T-helper 1 cell treated with Interleukin-12 subunit alpha and Interleukin-12 subunit beta and Interleukin-4 antibody, amounts not matched to agents 30 μg/mL and 1 μg/mL, for 36 hours (primary cell): ENCODE measurements around the gene OMD.

Experiments
- H3K27ac Mint-ChIP-seq: one replicate; pipeline ENCODE4 v1.8.0; 2021; ENCODE audit warnings: mild to moderate bottlenecking, mixed read lengths
- H3K27me3 Mint-ChIP-seq: one replicate; pipeline ENCODE4 v1.8.0; 2021; ENCODE audit warnings: low read depth, mixed read lengths
- H3K36me3 Mint-ChIP-seq: one replicate; pipeline ENCODE4 v1.8.0; 2021; ENCODE audit warnings: low read depth, mixed read lengths
- H3K4me1 Mint-ChIP-seq: one replicate; pipeline ENCODE4 v1.8.0; 2021; ENCODE audit warnings: low read depth, mixed read lengths
- H3K4me3 Mint-ChIP-seq: one replicate; pipeline ENCODE4 v1.8.0; 2021; ENCODE audit warnings: mild to moderate bottlenecking, moderate library complexity, mixed read lengths
- H3K9me3 Mint-ChIP-seq: one replicate; pipeline ENCODE4 v1.8.0; 2021; ENCODE audit warnings: mixed read lengths

The OMD gene

DNA sequence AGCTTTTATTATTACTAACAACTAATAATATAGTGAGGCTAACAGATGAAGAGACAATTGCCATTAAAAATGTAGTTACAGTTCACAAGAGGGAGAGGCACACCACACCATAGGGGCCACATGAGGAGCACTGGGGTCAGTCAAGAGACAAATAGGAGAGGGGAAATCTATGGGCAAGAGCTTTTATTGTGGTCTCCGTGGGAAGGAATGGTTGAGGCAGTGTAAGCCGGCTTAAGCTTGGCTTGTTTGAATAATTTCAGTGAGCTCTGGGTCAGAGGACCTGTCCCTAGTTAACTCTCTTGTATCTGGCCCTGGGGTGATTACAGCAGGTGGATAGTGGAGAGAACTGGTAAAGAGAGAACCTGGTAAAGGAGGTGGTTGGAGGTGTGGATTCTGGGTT, 55.2 kb downstream of the OMD start:
- no peaks in the 10 kb centered on the region for H3K27me3 Mint-ChIP-seq
- peaks cover 17% of the 10 kb centered on the region for H3K9me3 Mint-ChIP-seq
- peaks cover 19% of the 10 kb centered on the region for H3K36me3 Mint-ChIP-seq
- no peak overlapping the region for H3K4me3 Mint-ChIP-seq
- H3K27ac Mint-ChIP-seq = no peak overlapping the region
- no peaks in the 10 kb centered on the region for H3K4me1 Mint-ChIP-seq
